GM12865 (cell line): ENCODE results near the gene HOXA9.

ENCODE experiments used
- DNase-seq: peaks from one replicate; pipeline ENCODE4 v3.0.0; 2010; ENCODE audit warnings: low read depth
- H3K4me3 ChIP-seq: 2 replicates; pipeline ENCODE4 v1.5.1; 2011; ENCODE audit warnings: mild to moderate bottlenecking, low read depth, low read length, control low read depth
- TF ChIP-seq, protein P1 (sequence below): IDR thresholded peaks from 2 replicates; pipeline ENCODE4 v1.5.1; 2011; ENCODE audit warnings: low read length, control low read depth, low read depth, inconsistent platforms; ENCODE audit not compliant: insufficient read depth; ENCODE audit errors: missing control alignments

HOXA9 gene

GRCh38 chr7:27199849-27200760, 34.8 kb upstream of the HOXA9 start, which contains the start of gene HOXA13:
TSS of gene HOXA13 (minus strand) at chr7:27200091. CDS start at chr7:27200077, 14 bp downstream.
- H3K4me3 ChIP-seq, result peak within 1 kb of the TSS; percentile 34
- TF ChIP-seq, protein P1, sequence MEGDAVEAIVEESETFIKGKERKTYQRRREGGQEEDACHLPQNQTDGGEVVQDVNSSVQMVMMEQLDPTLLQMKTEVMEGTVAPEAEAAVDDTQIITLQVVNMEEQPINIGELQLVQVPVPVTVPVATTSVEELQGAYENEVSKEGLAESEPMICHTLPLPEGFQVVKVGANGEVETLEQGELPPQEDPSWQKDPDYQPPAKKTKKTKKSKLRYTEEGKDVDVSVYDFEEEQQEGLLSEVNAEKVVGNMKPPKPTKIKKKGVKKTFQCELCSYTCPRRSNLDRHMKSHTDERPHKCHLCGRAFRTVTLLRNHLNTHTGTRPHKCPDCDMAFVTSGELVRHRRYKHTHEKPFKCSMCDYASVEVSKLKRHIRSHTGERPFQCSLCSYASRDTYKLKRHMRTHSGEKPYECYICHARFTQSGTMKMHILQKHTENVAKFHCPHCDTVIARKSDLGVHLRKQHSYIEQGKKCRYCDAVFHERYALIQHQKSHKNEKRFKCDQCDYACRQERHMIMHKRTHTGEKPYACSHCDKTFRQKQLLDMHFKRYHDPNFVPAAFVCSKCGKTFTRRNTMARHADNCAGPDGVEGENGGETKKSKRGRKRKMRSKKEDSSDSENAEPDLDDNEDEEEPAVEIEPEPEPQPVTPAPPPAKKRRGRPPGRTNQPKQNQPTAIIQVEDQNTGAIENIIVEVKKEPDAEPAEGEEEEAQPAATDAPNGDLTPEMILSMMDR, result no peak
- no peak for DNase-seq

DNA sequence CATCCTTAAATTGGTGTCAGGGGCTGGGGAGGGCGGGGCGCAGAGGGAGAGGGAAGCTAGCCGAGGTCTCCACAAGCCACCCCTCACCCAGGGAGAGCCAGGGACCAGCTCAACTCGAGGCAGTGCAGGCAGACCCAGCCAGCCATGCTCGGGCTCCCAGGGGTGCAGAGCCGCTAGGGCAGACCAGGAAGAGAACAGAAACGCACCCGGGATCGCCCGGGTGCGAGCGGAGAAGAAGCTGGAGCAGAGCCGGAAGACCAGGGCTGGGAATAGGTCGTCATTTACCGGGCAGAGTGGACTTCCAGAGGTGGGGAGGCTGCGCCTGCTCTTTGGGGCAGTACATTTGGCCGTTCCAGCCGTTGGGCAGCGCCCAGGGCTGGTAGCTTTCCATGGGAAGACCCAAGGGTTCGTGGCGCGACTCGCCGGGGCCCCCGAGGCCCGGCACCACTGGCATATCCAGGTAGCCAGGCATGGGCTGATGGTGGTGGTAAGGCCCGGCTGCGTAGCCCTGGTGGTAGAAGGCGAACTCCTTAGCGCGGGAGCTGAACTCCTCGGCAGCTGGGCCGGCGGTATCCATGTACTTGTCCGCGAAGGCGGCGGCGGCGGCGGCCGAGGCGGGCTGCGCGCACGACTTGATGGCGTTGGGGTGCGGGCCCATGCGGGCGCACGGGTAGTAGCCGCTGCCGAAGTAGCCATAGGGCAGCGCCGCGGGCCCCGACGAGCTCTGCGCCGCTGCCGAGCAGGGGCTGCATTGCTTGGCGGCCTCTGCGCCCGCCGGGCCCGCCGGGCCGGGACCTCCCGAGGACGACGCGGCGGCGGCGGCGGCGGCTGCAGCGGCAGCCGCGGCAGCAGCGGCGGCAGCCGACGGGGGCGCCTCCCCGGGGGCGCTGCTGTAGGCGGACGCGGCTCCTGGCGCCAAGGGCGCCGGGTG, 33.8 kb upstream of the HOXA9 start:
- no peak overlapping the region for H3K4me3 ChIP-seq
- TF ChIP-seq, protein P1, result no peak
- DNase-seq, result no peak

- no peak overlapping the region for H3K4me3 ChIP-seq
- no peak for DNase-seq
- TF ChIP-seq, protein P1, result no peak
Observed at GRCh38 chr7:27198138-27198841, 33.0 kb upstream of the HOXA9 start.

- DNase-seq, result no peak
- H3K4me3 ChIP-seq, result no peak overlapping the region
- TF ChIP-seq, protein P1, result no peak
Observed at GRCh38 chr7:27197137-27198042, 32.1 kb upstream of the HOXA9 start.

DNA sequence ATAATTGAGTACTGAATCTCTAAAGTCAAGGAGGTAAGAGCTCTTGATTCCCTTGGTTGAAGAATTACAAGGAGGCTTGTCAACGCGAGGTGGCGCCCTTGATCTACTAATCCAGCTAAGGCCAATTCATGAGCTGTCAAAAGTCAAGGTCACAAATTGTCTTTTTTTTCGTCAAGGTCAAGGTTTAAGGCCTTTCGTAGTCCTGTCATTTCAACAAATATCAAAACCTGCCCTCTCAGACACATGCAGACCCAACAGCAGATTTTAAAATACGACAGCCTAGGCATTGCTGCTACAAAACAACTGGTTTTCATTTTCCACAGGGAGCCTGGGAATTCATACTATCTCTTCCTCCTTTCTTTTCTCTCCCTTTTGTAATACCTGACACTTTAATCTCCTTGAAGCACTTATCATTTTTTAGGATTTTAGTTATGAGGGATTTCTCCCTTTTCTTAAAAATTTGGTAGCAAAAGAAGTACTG, 31.0 kb upstream of the HOXA9 start:
- DNase-seq, result peak; percentile 82
- no peak overlapping the region for H3K4me3 ChIP-seq
- TF ChIP-seq, protein P1, result peak; percentile 76
